Astrocyte of the cerebellum (primary cell): ENCODE results near the gene POLR2E.

Source experiments
- DNase-seq: peaks from one replicate; pipeline ENCODE4 v3.0.0-alpha.2; 2011; ENCODE audit warnings: low read depth
- H3K4me3 ChIP-seq: 2 replicates; pipeline ENCODE4 v1.5.1; 2011; ENCODE audit warnings: mild to moderate bottlenecking, low read depth, low read length, moderate library complexity
- in situ Hi-C: cut with HindIII; loops from 2 replicates; pipeline ENCODE4 v1.10.0; 2017; ENCODE audit warnings: low sequenced_read_pairs
- TF ChIP-seq, protein P1 (sequence below): IDR thresholded peaks from 2 replicates; pipeline ENCODE4 v1.5.1; 2012; ENCODE audit warnings: low read length, low read depth, moderate library complexity, mild to moderate bottlenecking; ENCODE audit errors: missing control alignments

Gene POLR2E

DNA sequence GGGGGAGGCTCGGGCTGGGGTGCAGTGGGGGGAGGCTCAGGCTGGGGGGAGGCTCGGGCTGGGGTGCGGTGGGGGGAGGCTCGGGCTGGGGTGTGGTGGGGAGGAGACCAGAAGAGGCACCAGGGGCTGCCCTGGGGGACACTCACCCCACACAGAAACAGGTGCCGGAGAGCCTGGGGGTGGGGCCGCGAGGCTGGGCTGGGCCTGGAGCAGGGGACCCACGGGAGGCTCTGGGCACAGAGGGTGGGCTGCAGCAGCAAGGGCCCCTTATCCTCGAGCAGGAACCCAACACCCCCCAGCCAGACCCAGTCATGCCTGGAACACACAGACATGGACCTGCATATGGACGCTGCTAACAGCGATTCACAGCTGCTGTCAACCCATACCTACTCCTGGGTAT lies 42.9 kb upstream of the POLR2E start:
- in situ Hi-C loops, result no loop called here
- TF ChIP-seq, protein P1, sequence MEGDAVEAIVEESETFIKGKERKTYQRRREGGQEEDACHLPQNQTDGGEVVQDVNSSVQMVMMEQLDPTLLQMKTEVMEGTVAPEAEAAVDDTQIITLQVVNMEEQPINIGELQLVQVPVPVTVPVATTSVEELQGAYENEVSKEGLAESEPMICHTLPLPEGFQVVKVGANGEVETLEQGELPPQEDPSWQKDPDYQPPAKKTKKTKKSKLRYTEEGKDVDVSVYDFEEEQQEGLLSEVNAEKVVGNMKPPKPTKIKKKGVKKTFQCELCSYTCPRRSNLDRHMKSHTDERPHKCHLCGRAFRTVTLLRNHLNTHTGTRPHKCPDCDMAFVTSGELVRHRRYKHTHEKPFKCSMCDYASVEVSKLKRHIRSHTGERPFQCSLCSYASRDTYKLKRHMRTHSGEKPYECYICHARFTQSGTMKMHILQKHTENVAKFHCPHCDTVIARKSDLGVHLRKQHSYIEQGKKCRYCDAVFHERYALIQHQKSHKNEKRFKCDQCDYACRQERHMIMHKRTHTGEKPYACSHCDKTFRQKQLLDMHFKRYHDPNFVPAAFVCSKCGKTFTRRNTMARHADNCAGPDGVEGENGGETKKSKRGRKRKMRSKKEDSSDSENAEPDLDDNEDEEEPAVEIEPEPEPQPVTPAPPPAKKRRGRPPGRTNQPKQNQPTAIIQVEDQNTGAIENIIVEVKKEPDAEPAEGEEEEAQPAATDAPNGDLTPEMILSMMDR, result no peak
- no peak for DNase-seq
- no peak overlapping the region for H3K4me3 ChIP-seq

DNA sequence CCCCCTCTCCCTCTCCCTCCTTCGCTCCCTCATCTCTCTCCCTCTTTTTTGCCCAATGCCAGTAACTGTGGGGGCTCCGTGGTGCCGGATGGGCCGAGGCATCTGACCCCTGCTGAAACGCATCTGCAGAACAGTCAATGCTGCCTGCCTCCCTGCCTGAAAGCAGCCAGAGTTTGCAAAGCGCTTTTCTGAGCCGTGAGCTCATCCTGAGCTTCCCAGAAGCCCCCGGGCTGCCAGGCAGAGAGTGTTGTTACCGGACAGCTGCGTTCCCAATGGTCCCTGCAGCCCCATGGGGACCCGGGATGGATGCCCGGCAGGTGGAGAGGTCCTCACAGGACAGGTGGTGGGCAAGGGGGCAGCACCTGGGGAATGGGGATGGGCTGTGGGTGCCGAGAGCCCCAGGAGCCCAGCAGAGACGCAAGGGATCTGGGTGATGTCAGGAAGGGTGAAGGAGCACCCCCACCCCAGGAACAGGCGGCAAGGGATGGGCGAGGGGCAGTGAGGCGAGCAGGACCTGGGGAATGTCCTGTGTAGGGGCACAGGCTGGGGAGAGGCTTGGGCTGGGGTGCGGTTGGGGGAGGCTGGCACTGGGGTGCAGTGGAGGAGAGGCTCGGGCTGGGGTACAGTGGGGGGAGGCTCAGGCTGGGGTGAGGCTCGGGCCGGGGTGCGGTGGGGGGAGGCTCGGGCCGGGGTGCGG lies 41.6 kb upstream of the POLR2E start:
- in situ Hi-C loops, result no loop called here
- DNase-seq, result no peak
- no peak overlapping the region for H3K4me3 ChIP-seq
- TF ChIP-seq, protein P1, result no peak

DNA sequence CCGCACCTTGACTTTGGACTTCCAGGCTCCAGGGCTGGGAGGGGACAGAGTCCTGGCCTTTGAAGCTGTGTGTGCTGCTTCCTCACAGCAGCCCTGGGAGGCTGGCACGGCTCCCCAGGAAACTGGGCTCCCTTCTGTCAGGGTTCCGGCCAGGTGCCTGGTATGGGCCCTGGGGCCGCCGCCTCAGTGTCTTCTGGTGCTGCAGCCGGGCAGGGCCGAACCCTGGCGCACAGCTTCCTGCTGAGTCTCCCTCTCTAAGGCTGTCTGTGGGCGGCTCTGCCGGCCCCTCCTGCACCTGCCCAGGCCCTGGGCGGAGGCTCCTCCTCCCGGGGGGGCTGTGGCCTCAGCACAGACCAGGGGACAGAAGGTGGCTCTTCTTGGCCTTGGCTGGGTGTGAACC lies 41.0 kb upstream of the POLR2E start:
- in situ Hi-C loops, result no loop called here
- DNase-seq, result no peak
- TF ChIP-seq, protein P1, result no peak
- no peak overlapping the region for H3K4me3 ChIP-seq

DNA sequence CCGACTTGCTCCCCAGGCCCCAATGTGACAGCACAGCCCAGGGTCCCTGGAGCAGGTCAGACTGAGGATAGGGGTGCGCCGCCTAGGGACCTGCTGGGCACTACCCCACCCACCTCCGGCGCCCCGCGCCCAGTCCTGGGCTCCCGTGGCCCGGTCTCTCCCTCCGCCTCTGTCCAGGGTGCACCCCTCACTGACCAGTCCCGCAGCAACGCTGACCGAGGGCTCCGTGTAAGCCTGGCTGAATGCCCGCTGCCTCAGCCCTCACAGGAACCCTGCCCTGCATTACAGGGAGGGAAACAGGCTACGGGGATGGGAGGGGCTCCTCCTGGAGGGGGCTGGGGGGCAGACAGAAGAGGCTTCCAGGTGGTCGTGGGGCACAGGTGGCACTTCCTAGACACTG lies 40.3 kb upstream of the POLR2E start:
- in situ Hi-C loops, result no loop called here
- TF ChIP-seq, protein P1, result no peak
- DNase-seq, result no peak
- no peak overlapping the region for H3K4me3 ChIP-seq

DNA sequence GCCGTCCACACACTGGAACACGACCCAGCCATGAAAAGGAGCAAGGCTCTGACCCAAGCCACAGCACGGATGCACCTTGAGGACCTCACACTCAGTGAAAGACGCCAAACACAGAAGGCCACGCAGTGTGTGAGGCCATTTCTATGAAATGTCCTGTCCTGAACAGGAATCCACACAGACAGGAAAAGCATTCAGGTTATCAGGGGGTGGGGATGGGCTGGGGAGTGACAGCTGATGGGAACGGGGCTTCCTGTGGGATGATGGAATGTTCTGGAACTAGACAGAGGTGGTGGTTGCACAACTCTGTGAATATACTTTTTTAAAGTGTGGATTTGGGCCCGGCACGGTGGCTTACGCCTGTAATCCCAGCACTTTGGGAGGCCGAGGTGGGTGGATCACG lies 39.3 kb upstream of the POLR2E start:
- no peak overlapping the region for H3K4me3 ChIP-seq
- TF ChIP-seq, protein P1, result no peak
- in situ Hi-C loops, result no loop called here
- DNase-seq, result no peak

DNA sequence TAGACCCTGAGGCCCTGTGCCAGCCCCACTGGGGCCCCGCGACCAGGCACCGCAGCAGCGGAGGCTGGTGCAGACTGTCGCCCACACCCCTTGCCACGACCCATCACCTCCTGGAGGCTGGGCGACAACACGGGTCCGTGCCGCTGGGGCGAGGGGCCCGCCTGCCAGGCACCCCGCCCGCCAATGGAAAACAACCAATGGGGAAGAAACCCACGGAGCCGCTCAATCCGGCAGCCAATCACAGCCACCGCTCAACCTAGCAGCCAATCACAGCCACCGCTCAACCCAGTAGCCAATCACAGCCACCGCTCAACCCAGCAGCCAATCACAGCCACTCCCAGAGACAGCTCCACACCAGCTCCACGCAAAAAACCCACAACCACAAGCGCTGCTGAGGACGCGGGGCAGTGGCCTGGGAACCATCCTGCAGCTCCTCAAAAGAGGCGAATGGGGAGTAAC lies 38.3 kb upstream of the POLR2E start:
- in situ Hi-C loops, result no loop called here
- no peak for DNase-seq
- TF ChIP-seq, protein P1, result no peak
- no peak overlapping the region for H3K4me3 ChIP-seq
